NCI-H2081 (cell line): ENCODE results near the gene RASSF8.

ENCODE experiments used
- DNase-seq, 2 experiments: peaks; one replicate each; lab custom pipeline; 2025; lab: John Stamatoyannopoulos, UW

Gene RASSF8

GRCh38 chr12:26028953-26029735 lies 70.7 kb downstream of the RASSF8 start:
- DNase-seq, result peak; percentile 4 to 19

GRCh38 chr12:26029736-26030022 lies 71.2 kb downstream of the RASSF8 start:
- DNase-seq, result no peak

GRCh38 chr12:26030371-26030770 lies 71.9 kb downstream of the RASSF8 start:
- no peak for DNase-seq

GRCh38 chr12:26031318-26031717 lies 72.8 kb downstream of the RASSF8 start:
- no peak for DNase-seq

- no peak for DNase-seq
Measured at GRCh38 chr12:26031827-26032226, 73.3 kb downstream of the RASSF8 start.

GRCh38 chr12:26032290-26032689 lies 73.8 kb downstream of the RASSF8 start:
- no peak for DNase-seq

- peak; percentile 44 to 81 for DNase-seq
Measured at GRCh38 chr12:26032719-26033241, 74.3 kb downstream of the RASSF8 start.

GRCh38 chr12:26034371-26035142 lies 76.1 kb downstream of the RASSF8 start:
- no peak for DNase-seq

GRCh38 chr12:26036877-26037276 lies 78.4 kb downstream of the RASSF8 start:
- no peak for DNase-seq

- no peak for DNase-seq
Measured at GRCh38 chr12:26037615-26038220, 79.2 kb downstream of the RASSF8 start.

GRCh38 chr12:26042645-26043044 lies 84.2 kb downstream of the RASSF8 start:
- DNase-seq, result peak in 1 of 2 experiments; percentile 45

- no peak for DNase-seq
Measured at GRCh38 chr12:26043135-26044006, 84.9 kb downstream of the RASSF8 start.

GRCh38 chr12:26044007-26044394 lies 85.5 kb downstream of the RASSF8 start:
- no peak for DNase-seq

GRCh38 chr12:26044592-26044991 lies 86.1 kb downstream of the RASSF8 start:
- no peak for DNase-seq

- DNase-seq, result no peak
Measured at GRCh38 chr12:26046203-26046602, 87.7 kb downstream of the RASSF8 start.

- DNase-seq, result no peak
Measured at GRCh38 chr12:26046906-26047305, 88.4 kb downstream of the RASSF8 start.

GRCh38 chr12:26047401-26048226 lies 89.1 kb downstream of the RASSF8 start:
- no peak for DNase-seq

- DNase-seq, result no peak
Measured at GRCh38 chr12:26052652-26053051, 94.2 kb downstream of the RASSF8 start.

GRCh38 chr12:26054383-26054782 lies 95.9 kb downstream of the RASSF8 start:
- no peak for DNase-seq

GRCh38 chr12:26055087-26055486 lies 96.6 kb downstream of the RASSF8 start:
- no peak for DNase-seq

GRCh38 chr12:26056335-26056734 lies 97.9 kb downstream of the RASSF8 start:
- DNase-seq, result peak; percentile 7 to 68
